Testis (tissue), 2 donors: ENCODE measurements around the gene CD226.

Experiments
- POLR2A ChIP-seq: fragments of 450-650 bp; IDR thresholded peaks from one replicate; pipeline ENCODE4 v1.6.1; 2017; ENCODE audit warnings: antibody characterized with exemption, mild to moderate bottlenecking, moderate library complexity
- TF ChIP-seq, protein P1 (sequence below), 3 experiments: fragments of 450-650 bp in 2 of 3; fragments of 200-600 bp in 1 of 3; sonication (generic) in 1 of 3; IDR thresholded peaks; one replicate each; pipeline ENCODE4 v1.5.1; 2016 to 2019; ENCODE audit warnings: antibody characterized with exemption in 3 of 3, mild to moderate bottlenecking in 2 of 3, moderate library complexity in 1 of 3

DNA sequence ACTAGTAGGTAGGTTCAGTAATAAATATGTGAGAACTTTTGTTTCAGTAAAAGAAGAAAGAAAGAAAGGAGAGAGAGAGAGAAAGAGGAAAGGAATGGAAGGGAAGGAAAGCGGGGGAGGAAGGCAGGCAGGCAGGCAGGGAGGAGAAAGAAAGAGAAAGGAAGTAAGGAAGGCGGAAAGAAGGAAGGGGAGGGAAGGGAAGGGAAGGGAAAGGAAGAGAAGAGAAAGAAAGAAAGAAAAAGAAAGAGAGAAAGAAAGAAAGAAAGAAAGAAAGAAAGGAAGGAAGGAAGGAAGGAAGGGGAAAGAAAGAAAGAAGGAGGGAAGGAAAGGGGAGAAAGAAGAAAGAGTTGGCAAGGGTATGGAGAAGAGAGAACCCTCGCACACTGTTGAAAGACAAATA is 67.6 kb downstream of the CD226 start:
- TF ChIP-seq, protein P1, sequence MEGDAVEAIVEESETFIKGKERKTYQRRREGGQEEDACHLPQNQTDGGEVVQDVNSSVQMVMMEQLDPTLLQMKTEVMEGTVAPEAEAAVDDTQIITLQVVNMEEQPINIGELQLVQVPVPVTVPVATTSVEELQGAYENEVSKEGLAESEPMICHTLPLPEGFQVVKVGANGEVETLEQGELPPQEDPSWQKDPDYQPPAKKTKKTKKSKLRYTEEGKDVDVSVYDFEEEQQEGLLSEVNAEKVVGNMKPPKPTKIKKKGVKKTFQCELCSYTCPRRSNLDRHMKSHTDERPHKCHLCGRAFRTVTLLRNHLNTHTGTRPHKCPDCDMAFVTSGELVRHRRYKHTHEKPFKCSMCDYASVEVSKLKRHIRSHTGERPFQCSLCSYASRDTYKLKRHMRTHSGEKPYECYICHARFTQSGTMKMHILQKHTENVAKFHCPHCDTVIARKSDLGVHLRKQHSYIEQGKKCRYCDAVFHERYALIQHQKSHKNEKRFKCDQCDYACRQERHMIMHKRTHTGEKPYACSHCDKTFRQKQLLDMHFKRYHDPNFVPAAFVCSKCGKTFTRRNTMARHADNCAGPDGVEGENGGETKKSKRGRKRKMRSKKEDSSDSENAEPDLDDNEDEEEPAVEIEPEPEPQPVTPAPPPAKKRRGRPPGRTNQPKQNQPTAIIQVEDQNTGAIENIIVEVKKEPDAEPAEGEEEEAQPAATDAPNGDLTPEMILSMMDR (IDR thresholded peaks at IDR 0.05) = no peak
- no peak for TF ChIP-seq POLR2A
